HG03469 (cell line): Measurements from ENCODE around the gene AGXT2.
A peak's percentile ranks its signal among the peaks of the same experiment; 100 is the strongest.

Source experiments
- ATAC-seq: cut with Tn5 transposase; IDR thresholded peaks from one replicate; pipeline ENCODE4 v1.9.1; 2021; ENCODE audit warnings: mild to moderate bottlenecking, moderate library complexity, moderate number of reproducible peaks; ENCODE audit not compliant: unreplicated experiment

The AGXT2 gene

DNA sequence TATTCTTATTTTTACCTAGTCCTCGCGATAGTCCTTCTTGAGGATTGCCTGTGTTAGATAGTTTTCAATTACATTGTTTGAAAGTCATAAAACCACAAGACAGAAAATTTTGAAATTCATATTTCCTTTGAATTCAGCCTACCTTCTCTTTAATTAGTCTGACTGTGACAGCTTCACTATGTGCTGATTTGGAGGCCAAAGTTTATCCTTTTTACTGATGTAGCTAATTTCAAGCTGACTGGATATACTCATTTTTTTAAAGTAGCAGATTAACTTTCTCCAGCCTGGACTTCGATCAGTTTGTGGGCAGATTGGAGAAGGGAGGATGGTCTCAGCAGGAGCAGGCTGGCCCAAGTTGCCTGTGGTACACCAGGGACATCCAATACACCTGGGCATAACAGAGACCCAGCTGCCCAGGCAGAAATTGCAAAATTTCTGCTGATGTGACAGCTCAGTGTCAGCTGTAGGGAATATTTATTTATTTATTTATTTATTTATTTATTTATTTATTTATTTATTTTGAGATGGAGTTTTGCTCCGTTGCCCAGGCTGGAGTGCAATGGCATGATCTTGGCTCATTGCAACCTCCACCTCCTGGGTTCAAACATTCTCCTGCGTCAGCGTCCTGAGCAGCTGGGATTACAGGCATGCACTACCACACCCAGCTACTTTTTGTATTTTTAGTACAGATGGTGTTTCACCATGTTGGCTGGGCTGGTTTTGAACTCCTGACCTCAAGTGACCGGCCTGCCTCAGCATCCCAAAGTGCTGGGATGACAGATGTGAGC lies 24.2 kb downstream of the AGXT2 start:
- ATAC-seq = no peak

GRCh38 chr5:35016174-35017051 lies 31.3 kb downstream of the AGXT2 start:
- no peak for ATAC-seq

GRCh38 chr5:35015063-35015462 lies 32.7 kb downstream of the AGXT2 start:
- no peak for ATAC-seq

GRCh38 chr5:35012796-35013195 lies 35.0 kb downstream of the AGXT2 start:
- ATAC-seq = no peak

GRCh38 chr5:35012365-35012764 lies 35.4 kb downstream of the AGXT2 start:
- no peak for ATAC-seq

DNA sequence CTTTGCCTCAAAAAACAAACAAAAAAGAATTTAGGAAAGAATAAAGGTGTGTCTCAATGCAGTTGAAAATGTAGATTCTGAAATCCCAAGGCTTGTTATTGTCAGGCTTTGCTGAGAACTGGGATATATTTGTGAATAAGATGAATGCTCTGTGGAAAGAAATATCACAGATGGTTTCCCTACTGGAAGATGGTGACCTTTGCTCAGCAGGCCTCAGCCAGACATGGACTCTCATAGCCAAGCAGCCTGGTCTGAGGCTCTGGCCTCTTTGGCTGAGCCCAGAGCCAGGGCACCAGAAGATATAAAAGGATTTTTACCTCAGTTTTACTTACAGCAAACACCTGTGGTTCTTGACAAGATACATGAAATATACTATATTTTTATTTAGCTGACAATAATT lies 37.1 kb downstream of the AGXT2 start:
- ATAC-seq = no peak

- no peak for ATAC-seq
These were observed 38.1 kb downstream of the AGXT2 start for GRCh38 chr5:35009657-35010056.

GRCh38 chr5:35009019-35009418 lies 38.7 kb downstream of the AGXT2 start:
- no peak for ATAC-seq

GRCh38 chr5:35004771-35005170 lies 43.0 kb downstream of the AGXT2 start:
- ATAC-seq = no peak

DNA sequence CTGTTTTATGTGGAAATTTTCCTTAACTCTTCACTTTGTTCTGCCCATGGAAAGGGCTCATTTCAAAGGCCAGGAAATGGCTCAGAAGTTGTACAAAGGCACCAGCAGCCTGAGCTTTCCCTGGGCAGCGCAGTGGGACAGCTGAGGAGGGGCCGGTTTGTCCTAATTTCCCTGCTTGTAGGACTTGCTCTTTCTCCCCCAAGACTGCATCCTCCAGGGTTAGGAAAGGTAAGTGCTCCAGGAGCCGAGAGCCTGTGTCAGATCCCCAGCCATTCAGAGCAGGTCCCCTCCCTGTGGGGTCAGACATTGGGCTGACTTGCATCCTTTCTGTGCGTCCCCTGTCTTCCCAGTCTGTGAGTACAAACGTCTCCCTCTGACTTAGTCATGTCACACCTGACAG lies 43.5 kb downstream of the AGXT2 start:
- no peak for ATAC-seq

DNA sequence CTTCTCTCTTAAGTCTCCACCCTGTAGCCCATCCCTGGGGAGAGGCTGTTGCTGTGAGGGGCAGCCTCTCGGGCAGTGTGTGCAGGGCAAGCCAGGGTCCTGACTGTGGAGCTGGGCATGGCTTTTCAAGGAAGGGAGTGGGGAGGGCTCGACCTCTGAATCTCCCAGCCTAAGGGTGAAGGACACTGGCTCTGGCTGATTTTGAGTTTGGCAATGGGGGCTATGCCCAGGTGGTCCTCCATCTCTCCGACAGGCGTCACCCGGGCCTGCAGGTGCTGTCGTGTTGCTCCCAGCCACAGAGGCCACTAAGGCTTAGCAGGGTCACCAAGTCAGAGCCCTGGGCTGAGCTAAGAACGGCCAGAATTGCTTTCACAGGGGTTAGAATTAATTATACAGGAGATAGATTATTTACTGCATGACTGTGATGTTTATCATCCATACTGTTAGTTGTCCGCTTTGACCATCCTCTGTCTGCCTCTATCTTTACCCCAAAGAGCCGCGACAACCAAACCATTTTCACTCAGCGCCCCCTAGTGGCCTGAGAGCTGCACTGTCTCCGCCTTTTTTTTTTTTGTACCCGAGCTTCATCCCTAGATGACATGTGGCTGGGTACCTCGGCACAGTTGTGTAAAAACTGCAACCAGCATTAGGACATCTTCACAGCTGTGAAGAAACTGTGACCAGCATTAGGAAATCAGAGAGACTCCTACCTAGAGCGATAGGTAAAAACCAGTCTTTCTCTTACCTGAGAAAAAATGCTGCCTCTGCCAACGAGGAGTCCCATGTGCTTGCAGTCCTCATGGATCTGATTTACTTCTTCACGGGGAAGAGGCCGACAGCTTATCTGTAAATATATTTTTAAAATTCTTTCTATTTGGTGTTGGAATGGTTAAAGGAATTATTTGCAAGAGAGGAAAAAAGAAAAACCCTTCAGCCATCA lies 44.5 kb downstream of the AGXT2 start:
- peak; percentile 42 for ATAC-seq

DNA sequence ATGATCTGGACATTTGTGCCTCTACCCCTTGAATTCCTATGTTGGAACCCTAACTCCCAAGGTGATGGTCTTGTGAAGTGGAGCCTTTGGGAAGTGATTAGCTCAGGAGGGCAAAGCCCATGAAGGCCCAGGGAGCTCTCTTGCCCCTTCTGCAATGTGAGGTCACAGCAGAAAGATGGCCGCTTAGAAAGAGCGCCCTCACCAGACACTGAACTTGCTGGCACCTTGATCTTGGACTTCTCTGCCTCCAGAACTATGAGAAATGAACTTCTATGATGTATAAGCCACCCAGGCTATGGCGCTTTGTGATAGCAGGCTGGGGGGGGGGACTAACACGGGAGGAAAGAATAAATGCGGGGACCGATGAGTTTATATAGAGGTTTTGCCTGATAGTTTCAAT lies 45.3 kb downstream of the AGXT2 start:
- ATAC-seq = no peak

DNA sequence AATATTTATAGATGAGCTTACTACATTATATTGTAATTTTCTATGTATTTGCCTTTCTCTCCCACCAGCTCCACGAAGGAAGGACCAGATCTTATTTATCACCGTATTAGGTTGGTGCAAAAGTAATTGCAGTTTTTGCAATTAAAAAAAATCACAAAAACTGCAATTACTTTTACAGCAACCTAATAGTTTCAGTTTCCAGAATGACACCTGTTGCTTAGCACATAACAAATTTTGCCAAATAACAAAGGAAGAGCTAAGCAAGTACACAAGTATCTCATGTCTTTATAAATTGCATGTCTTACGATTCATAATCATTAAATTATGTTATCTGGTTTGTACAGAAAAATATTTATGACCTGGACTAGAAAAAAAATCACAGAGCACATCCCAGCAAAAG lies 45.9 kb downstream of the AGXT2 start:
- ATAC-seq = no peak

GRCh38 chr5:34998058-34998789 lies 49.5 kb downstream of the AGXT2 start:
- ATAC-seq = no peak

GRCh38 chr5:34996261-34996660 lies 51.5 kb downstream of the AGXT2 start:
- no peak for ATAC-seq

DNA sequence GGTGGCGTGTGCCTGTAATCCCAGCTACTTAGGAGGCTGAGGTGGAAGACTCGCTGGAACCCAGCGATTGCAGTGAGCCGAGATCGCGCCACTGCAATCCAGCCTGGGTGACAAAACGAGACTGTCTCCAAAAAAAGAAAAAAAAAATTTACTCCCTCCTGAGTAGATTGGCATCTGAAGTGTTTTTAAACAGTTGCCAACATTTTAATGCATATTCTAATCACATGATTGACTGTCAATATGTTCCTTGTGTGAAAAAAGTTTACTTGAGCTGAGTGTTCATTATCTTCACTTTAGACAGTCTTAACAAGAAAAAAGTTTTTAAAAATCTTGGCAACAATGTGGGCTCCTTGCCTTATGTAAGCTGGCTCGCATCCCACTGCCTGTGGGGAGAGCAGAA lies 53.8 kb downstream of the AGXT2 start:
- no peak for ATAC-seq

- ATAC-seq = no peak
These were observed 56.1 kb downstream of the AGXT2 start for GRCh38 chr5:34991486-34992238.

- no peak for ATAC-seq
These were observed 60.8 kb downstream of the AGXT2 start for GRCh38 chr5:34986965-34987364.

- no peak for ATAC-seq
These were observed 64.9 kb downstream of the AGXT2 start for GRCh38 chr5:34982823-34983222.

GRCh38 chr5:34978681-34979080 lies 69.1 kb downstream of the AGXT2 start:
- ATAC-seq = no peak
